ENCODE data around the gene KCNQ4. TPM values are rescaled to one million over a fixed set of nuclear protein-coding genes. Genes with fewer than 3 reads are reported as not detected.

KCNQ4 gene
- total and polyA plus RNA-seq, 2 donors (not counting 1 experiment from before 2014, with no cell fraction given): 0.16 to 0.20 TPM

GRCh38 chr1:40772146-40772955 lies 11.2 kb upstream of the KCNQ4 start:
- Mint-ChIP-seq H3K9me3 (ENCODE audit: insufficient read depth) (no peaks in the 10 kb centered on the region), H3K4me1 (peaks cover 2% of the 10 kb centered on the region), H3K27me3 (no peaks in the 10 kb centered on the region), H3K4me3 (no peak overlapping the region), H3K27ac (peak overlapping the region; percentile 26)
- H3K36me3 ChIP-seq (replicated peaks in 1 of 2; ENCODE audit: control extremely low read depth in 1 of 2, control insufficient read depth in 1 of 2, extremely low read depth in 1 of 2, insufficient read depth in 2 of 2, low read length in 1 of 2): peaks cover 1 to 54% of the 10 kb centered on the region in 2 experiments
- H3K27ac ChIP-seq (ENCODE audit: low read length in 2 of 2): no peak overlapping the region
- H3K9me3 ChIP-seq (ENCODE audit: control extremely low read depth in 1 of 3, control insufficient read depth in 2 of 3, insufficient read depth in 1 of 3, low read length in 2 of 3): peaks cover 1 to 8% (median 2%) of the 10 kb centered on the region in 3 donors
- no peak overlapping the region for H3K4me3 ChIP-seq (ENCODE audit: control extremely low read depth in 1 of 5, extremely low read depth in 1 of 5, insufficient read depth in 1 of 5, low read depth in 2 of 5, low read length in 4 of 5)
- H2AFZ ChIP-seq (ENCODE audit: insufficient read depth, low read depth, low read length, poor library complexity, severe bottlenecking): no peak overlapping the region
- ATAC-seq (ENCODE audit: low read depth): no peak
- ChIA-PET CTCF (interaction anchor here (0.6 to 9.7 kb wide), 17 partner anchors 8 to 974 kb away, joined by 3 to 193 read pairs (median 4); partner anchors contain the start of genes CITED4, NFYC and RIMS3), POLR2A (no interaction called here)
- peaks cover 10% of the 10 kb centered on the region for H4K20me1 ChIP-seq (ENCODE audit: control insufficient read depth, insufficient read depth, low read length, poor library complexity, severe bottlenecking)
- WGBS (ENCODE audit: insufficient coverage): 100% methylated on average over 2 of the region's 2 CpGs
- H3K4me1 ChIP-seq (ENCODE audit: control insufficient read depth in 2 of 2, insufficient read depth in 2 of 2, low read length in 2 of 2): no peaks in the 10 kb centered on the region
- H3K4me2 ChIP-seq (replicated peaks; ENCODE audit: low read depth, low read length, poor library complexity, severe bottlenecking): no peak overlapping the region
- TF ChIP-seq CTCF (IDR thresholded peaks at IDR 0.05): no peak
- no peak for TF ChIP-seq EZH2 (IDR thresholded peaks at IDR 0.05; ENCODE audit: borderline replicate concordance, insufficient read depth, low read depth, low read length, poor library complexity, severe bottlenecking)
- no peak for DNase-seq
- H3K79me2 ChIP-seq (ENCODE audit: control insufficient read depth, insufficient read depth, low read length): no peaks in the 10 kb centered on the region
- no peaks in the 10 kb centered on the region for H3K27me3 ChIP-seq (replicated peaks in 1 of 4; ENCODE audit: control extremely low read depth in 1 of 4, control insufficient read depth in 3 of 4, insufficient read depth in 4 of 4, low read length in 3 of 4)
- intact Hi-C loops (cut with micrococcal nuclease): loop anchor here (5.0 kb wide), 1 partner anchor 160 kb away; no protein-coding TSS in a partner anchor
- H3K9ac ChIP-seq (ENCODE audit: low read length): no peak overlapping the region

GRCh38 chr1:40773748-40774265 lies 9.8 kb upstream of the KCNQ4 start:
- ATAC-seq (ENCODE audit: low read depth) (no peak), DNase-seq (no peak)
- Histone ChIP-seq H4K20me1 (ENCODE audit: control insufficient read depth, insufficient read depth, low read length, poor library complexity, severe bottlenecking) (peaks cover 10% of the 10 kb centered on the region), H3K9ac (ENCODE audit: low read length) (no peak overlapping the region), H3K4me2 (replicated peaks; ENCODE audit: low read depth, low read length, poor library complexity, severe bottlenecking) (no peak overlapping the region), H3K4me1 (ENCODE audit: control insufficient read depth in 2 of 2, insufficient read depth in 2 of 2, low read length in 2 of 2) (no peaks in the 10 kb centered on the region), H3K27ac (ENCODE audit: low read length in 2 of 2) (no peak overlapping the region), H3K36me3 (replicated peaks in 1 of 2; ENCODE audit: control extremely low read depth in 1 of 2, control insufficient read depth in 1 of 2, extremely low read depth in 1 of 2, insufficient read depth in 2 of 2, low read length in 1 of 2) (peaks cover 1 to 45% of the 10 kb centered on the region in 2 experiments), H3K9me3 (ENCODE audit: control extremely low read depth in 1 of 3, control insufficient read depth in 2 of 3, insufficient read depth in 1 of 3, low read length in 2 of 3) (peaks cover 1 to 8% (median 2%) of the 10 kb centered on the region in 3 donors), H2AFZ (ENCODE audit: insufficient read depth, low read depth, low read length, poor library complexity, severe bottlenecking) (no peak overlapping the region), H3K4me3 (ENCODE audit: control extremely low read depth in 1 of 5, extremely low read depth in 1 of 5, insufficient read depth in 1 of 5, low read depth in 2 of 5, low read length in 4 of 5) (no peak overlapping the region), H3K79me2 (ENCODE audit: control insufficient read depth, insufficient read depth, low read length) (no peaks in the 10 kb centered on the region), H3K27me3 (replicated peaks in 1 of 4; ENCODE audit: control extremely low read depth in 1 of 4, control insufficient read depth in 3 of 4, insufficient read depth in 4 of 4, low read length in 3 of 4) (no peaks in the 10 kb centered on the region)
- H3K27ac Mint-ChIP-seq: peak overlapping the region; percentile 65
- 100% methylated on average over 4 of the region's 6 CpGs for WGBS (ENCODE audit: insufficient coverage)
- intact Hi-C loops (cut with micrococcal nuclease): loop anchor here (1.0 to 5.0 kb wide), 2 partner anchors 76 to 162 kb away; no protein-coding TSS in a partner anchor
- ChIA-PET POLR2A (no interaction called here), CTCF (interaction anchor here (0.8 to 9.7 kb wide), 46 partner anchors 8 to 653 kb away, joined by 3 to 193 read pairs (median 5); partner anchors contain the start of genes CITED4, NFYC and RIMS3)
- peaks cover 2% of the 10 kb centered on the region for H3K4me1 Mint-ChIP-seq
- TF ChIP-seq CTCF (IDR thresholded peaks at IDR 0.05) (no peak), EZH2 (IDR thresholded peaks at IDR 0.05; ENCODE audit: borderline replicate concordance, insufficient read depth, low read depth, low read length, poor library complexity, severe bottlenecking) (no peak)
- H3K9me3 Mint-ChIP-seq (ENCODE audit: insufficient read depth): no peaks in the 10 kb centered on the region
- no peak overlapping the region for H3K4me3 Mint-ChIP-seq
- H3K27me3 Mint-ChIP-seq: no peaks in the 10 kb centered on the region

Data from B cell (primary cell).